ENCODE results near the gene PLCD1.

DNA sequence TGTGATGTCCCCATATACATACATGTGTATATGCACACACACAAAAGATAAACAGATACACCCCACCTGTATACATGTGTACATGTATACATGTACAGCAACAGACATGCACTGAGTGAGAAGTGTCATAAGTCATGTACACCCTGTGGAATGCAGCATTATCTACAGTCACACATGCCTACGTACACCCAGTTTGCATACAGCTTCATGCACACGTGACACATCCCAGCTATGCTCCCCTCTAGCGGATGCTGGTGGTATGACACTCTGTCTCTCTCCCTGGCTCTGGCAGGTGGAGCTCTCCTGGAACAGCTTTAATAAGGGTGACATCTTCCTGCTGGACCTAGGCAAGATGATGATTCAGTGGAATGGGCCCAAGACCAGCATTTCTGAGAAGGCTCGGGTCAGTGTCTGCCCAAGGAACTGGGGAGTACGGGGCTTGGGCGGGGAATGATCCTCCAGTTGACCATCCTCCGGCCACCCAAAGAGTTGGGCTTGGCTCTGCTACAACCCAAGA lies 32.6 kb downstream of the PLCD1 start:
- TF ChIP-seq ZFP30 (CRISPR knock-in tag; IDR thresholded peaks at IDR 0.05) = no peak
- no peak for TF ChIP-seq GLIS3 (CRISPR knock-in tag; IDR thresholded peaks at IDR 0.05)
- TF ChIP-seq, protein P1, sequence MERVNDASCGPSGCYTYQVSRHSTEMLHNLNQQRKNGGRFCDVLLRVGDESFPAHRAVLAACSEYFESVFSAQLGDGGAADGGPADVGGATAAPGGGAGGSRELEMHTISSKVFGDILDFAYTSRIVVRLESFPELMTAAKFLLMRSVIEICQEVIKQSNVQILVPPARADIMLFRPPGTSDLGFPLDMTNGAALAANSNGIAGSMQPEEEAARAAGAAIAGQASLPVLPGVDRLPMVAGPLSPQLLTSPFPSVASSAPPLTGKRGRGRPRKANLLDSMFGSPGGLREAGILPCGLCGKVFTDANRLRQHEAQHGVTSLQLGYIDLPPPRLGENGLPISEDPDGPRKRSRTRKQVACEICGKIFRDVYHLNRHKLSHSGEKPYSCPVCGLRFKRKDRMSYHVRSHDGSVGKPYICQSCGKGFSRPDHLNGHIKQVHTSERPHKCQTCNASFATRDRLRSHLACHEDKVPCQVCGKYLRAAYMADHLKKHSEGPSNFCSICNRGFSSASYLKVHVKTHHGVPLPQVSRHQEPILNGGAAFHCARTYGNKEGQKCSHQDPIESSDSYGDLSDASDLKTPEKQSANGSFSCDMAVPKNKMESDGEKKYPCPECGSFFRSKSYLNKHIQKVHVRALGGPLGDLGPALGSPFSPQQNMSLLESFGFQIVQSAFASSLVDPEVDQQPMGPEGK (CRISPR knock-in tag; IDR thresholded peaks at IDR 0.05; ENCODE audit: borderline replicate concordance) = no peak
- TF ChIP-seq ARNTL (CRISPR knock-in tag; IDR thresholded peaks at IDR 0.05; ENCODE audit: borderline replicate concordance, low read depth) = no peak
- TF ChIP-seq RARB (CRISPR knock-in tag; IDR thresholded peaks at IDR 0.05) = no peak
- TF ChIP-seq, protein P2, sequence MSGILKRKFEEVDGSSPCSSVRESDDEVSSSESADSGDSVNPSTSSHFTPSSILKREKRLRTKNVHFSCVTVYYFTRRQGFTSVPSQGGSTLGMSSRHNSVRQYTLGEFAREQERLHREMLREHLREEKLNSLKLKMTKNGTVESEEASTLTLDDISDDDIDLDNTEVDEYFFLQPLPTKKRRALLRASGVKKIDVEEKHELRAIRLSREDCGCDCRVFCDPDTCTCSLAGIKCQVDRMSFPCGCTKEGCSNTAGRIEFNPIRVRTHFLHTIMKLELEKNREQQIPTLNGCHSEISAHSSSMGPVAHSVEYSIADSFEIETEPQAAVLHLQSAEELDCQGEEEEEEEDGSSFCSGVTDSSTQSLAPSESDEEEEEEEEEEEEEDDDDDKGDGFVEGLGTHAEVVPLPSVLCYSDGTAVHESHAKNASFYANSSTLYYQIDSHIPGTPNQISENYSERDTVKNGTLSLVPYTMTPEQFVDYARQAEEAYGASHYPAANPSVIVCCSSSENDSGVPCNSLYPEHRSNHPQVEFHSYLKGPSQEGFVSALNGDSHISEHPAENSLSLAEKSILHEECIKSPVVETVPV (CRISPR knock-in tag; IDR thresholded peaks at IDR 0.05) = no peak
- TF ChIP-seq ZNF70 (CRISPR knock-in tag; IDR thresholded peaks at IDR 0.05) = no peak
- no peak for TF ChIP-seq TOX (CRISPR knock-in tag; IDR thresholded peaks at IDR 0.05; ENCODE audit: borderline replicate concordance)
- TF ChIP-seq CSDC2 (CRISPR knock-in tag; IDR thresholded peaks at IDR 0.05) = no peak
- TF ChIP-seq ZC3H10 (CRISPR knock-in tag; IDR thresholded peaks at IDR 0.05) = no peak
- TF ChIP-seq, protein P3, sequence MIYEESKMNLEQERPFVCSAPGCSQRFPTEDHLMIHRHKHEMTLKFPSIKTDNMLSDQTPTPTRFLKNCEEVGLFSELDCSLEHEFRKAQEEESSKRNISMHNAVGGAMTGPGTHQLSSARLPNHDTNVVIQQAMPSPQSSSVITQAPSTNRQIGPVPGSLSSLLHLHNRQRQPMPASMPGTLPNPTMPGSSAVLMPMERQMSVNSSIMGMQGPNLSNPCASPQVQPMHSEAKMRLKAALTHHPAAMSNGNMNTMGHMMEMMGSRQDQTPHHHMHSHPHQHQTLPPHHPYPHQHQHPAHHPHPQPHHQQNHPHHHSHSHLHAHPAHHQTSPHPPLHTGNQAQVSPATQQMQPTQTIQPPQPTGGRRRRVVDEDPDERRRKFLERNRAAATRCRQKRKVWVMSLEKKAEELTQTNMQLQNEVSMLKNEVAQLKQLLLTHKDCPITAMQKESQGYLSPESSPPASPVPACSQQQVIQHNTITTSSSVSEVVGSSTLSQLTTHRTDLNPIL (CRISPR knock-in tag; IDR thresholded peaks at IDR 0.05; ENCODE audit: low read depth) = no peak

All from SK-N-SH treated with all-trans-retinoic acid at 6 μM for 48 hours (cell line).